PC-3 (cell line): Measurements from ENCODE around the gene RALY. TPM values are rescaled to one million over a fixed set of nuclear protein-coding genes. Genes with fewer than 3 reads are reported as not detected.

Experiments used
- ATAC-seq: fragments of 200-7000 bp; cut with Tn5 transposase; 2 replicates; pipeline ENCODE4 v1.9.1; 2020; ENCODE audit warnings: mild to moderate bottlenecking, moderate library complexity
- BruUV-seq: library from RNA; stranded (reverse); fragments of 400-500 nt; replicated peaks from 2 replicates; lab custom pipeline; 2021; lab: Mats Ljungman, UMichigan
- CTCF ChIA-PET: fragments of 300-600 bp; sonication (Branson Sonifier 250); formaldehyde crosslinking; loops from one replicate; lab custom pipeline; 2022; ENCODE audit warnings: antibody characterized with exemption; lab: Charles Lee
- POLR2A ChIA-PET: fragments of 300-600 bp; sonication (Branson Sonifier 250); formaldehyde crosslinking; loops from one replicate; lab custom pipeline; 2022; ENCODE audit warnings: antibody characterized with exemption; ENCODE audit not compliant: unreplicated experiment; lab: Charles Lee
- DNase-seq: peaks from one replicate; pipeline ENCODE4 v3.0.0-alpha.2; 2015
- H2AFZ ChIP-seq: fragments of 300-600 bp; sonication (generic); 2 replicates; pipeline ENCODE4 v1.6.0; 2016; ENCODE audit warnings: antibody characterized with exemption, low read length
- H3F3A ChIP-seq: fragments of 300-600 bp; sonication (generic); one replicate; pipeline ENCODE4 v1.6.0; 2017; ENCODE audit warnings: antibody characterized with exemption, low read length, control low read depth, mild to moderate bottlenecking; ENCODE audit not compliant: unreplicated experiment
- H3K27ac ChIP-seq: fragments of 300-600 bp; sonication (generic); 2 replicates; pipeline ENCODE4 v1.5.1; 2016; ENCODE audit warnings: mild to moderate bottlenecking, low read length
- H3K27me3 ChIP-seq: fragments of 300-600 bp; sonication (generic); 2 replicates; pipeline ENCODE4 v1.6.1; 2016; ENCODE audit warnings: low read length, mixed read lengths
- H3K36me3 ChIP-seq: fragments of 300-600 bp; sonication (generic); 2 replicates; pipeline ENCODE4 v1.6.1; 2016; ENCODE audit warnings: low read depth, mixed run types, low read length, mixed read lengths
- H3K4me1 ChIP-seq: fragments of 300-600 bp; sonication (generic); 2 replicates; pipeline ENCODE4 v1.5.1; 2016; ENCODE audit warnings: low read length; ENCODE audit not compliant: insufficient read depth
- H3K4me2 ChIP-seq: fragments of 300-600 bp; sonication (generic); 2 replicates; pipeline ENCODE4 v1.6.0; 2016; ENCODE audit warnings: low read length
- H3K4me3 ChIP-seq: fragments of 300-600 bp; sonication (generic); 2 replicates; pipeline ENCODE4 v1.5.1; 2016; ENCODE audit warnings: mild to moderate bottlenecking, low read length, mixed read lengths
- H3K79me2 ChIP-seq: fragments of 300-600 bp; sonication (generic); 2 replicates; pipeline ENCODE4 v1.6.1; 2017; ENCODE audit warnings: low read length, mixed read lengths
- H3K9ac ChIP-seq: fragments of 300-600 bp; sonication (generic); 2 replicates; pipeline ENCODE4 v1.6.0; 2016; ENCODE audit warnings: mild to moderate bottlenecking, low read length
- H3K9me2 ChIP-seq: fragments of 300-600 bp; sonication (generic); replicated peaks from 2 replicates; pipeline ENCODE4 v1.6.1; 2016; ENCODE audit warnings: mixed run types, low read length, mixed read lengths
- H3K9me3 ChIP-seq: fragments of 300-600 bp; sonication (generic); 2 replicates; pipeline ENCODE4 v1.6.1; 2016; ENCODE audit warnings: low read length, mixed read lengths
- H4K20me1 ChIP-seq: fragments of 300-600 bp; sonication (generic); 2 replicates; pipeline ENCODE4 v1.6.1; 2016; ENCODE audit warnings: low read length, mixed read lengths
- CTCF ChIP-seq: fragments of 300-600 bp; sonication (generic); conservative IDR thresholded peaks from 2 replicates; pipeline ENCODE4 v1.5.1; 2017; ENCODE audit warnings: antibody characterized with exemption, low read depth, mild to moderate bottlenecking, low read length
- EZH2 ChIP-seq: fragments of 300-600 bp; sonication (generic); IDR thresholded peaks from one replicate; pipeline ENCODE4 v1.6.1; 2017; ENCODE audit warnings: antibody characterized with exemption, mild to moderate bottlenecking, low read length; ENCODE audit not compliant: unreplicated experiment
- EZH2phosphoT487 ChIP-seq: fragments of 300-600 bp; sonication (generic); IDR thresholded peaks from 2 replicates; pipeline ENCODE4 v1.6.1; 2018; ENCODE audit warnings: mild to moderate bottlenecking, antibody characterized with exemption, low read length, borderline replicate concordance
- intact Hi-C: fragments of 100-400 bp; cut with micrococcal nuclease; formaldehyde crosslinking; loops from 2 replicates; pipeline ENCODE4 v1.9.0; 2023
- total RNA-seq: library from RNA; depleted of rRNA; stranded (reverse); fragments of >200 nt; gene quantifications from 2 replicates; pipeline ENCODE4 v1.2.3, GENCODE V29; 2014

Gene RALY
- total RNA-seq, 1 experiment from 2014 or later, result 160 TPM

- no peaks in the 10 kb centered on the region for H3K27me3 ChIP-seq
- H3K27ac ChIP-seq, result no peak overlapping the region
- H2AFZ ChIP-seq, result no peak overlapping the region
- H3K4me1 ChIP-seq, result peaks cover 20% of the 10 kb centered on the region
- H3K4me3 ChIP-seq, result peak overlapping the region; percentile 95; the same call in 1 of the 2 replicates
- no peaks in the 10 kb centered on the region for H3K9me2 ChIP-seq
- TF ChIP-seq EZH2, result no peak
- no peak for TF ChIP-seq CTCF
- TF ChIP-seq EZH2phosphoT487, result no peak
- DNase-seq (no peak), ATAC-seq (no peak)
- H3K4me2 ChIP-seq, result peak overlapping the region; percentile 84
- H4K20me1 ChIP-seq, result peaks cover 21% of the 10 kb centered on the region
- H3K9me3 ChIP-seq, result no peaks in the 10 kb centered on the region
- CTCF ChIA-PET, result no interaction called here
- no TSS peak for BruUV-seq
- POLR2A ChIA-PET, result no interaction called here
- intact Hi-C loops, result loop anchor here (10.0 kb wide), 1 partner anchor 177 kb away; the partner anchor contains the start of gene CHMP4B
- no peak overlapping the region for H3K9ac ChIP-seq
- H3F3A ChIP-seq, result no peaks in the 10 kb centered on the region
- peaks cover 39% of the 10 kb centered on the region for H3K79me2 ChIP-seq
- no peaks in the 10 kb centered on the region for H3K36me3 ChIP-seq
These were observed 2.2 kb upstream of the RALY start for GRCh38 chr20:33991502-33991901.

- H3K9ac ChIP-seq, result peak overlapping the region; percentile 83
- peaks cover 20% of the 10 kb centered on the region for H3K4me1 ChIP-seq
- intact Hi-C loops, result loop anchor here (10.0 kb wide), 1 partner anchor 178 kb away; the partner anchor contains the start of gene CHMP4B
- peaks cover 29% of the 10 kb centered on the region for H4K20me1 ChIP-seq
- H3K4me2 ChIP-seq, result peak overlapping the region; percentile 84
- peak overlapping the region; percentile 71 for H2AFZ ChIP-seq
- TF ChIP-seq CTCF (no peak), EZH2 (no peak), EZH2phosphoT487 (no peak)
- H3K27ac ChIP-seq, result peak overlapping the region; percentile 50
- H3K36me3 ChIP-seq, result no peaks in the 10 kb centered on the region
- H3F3A ChIP-seq, result no peaks in the 10 kb centered on the region
- TSS peak; percentile 86 for BruUV-seq
- H3K9me2 ChIP-seq, result no peaks in the 10 kb centered on the region
- no peaks in the 10 kb centered on the region for H3K9me3 ChIP-seq
- no peaks in the 10 kb centered on the region for H3K27me3 ChIP-seq
- H3K79me2 ChIP-seq, result peaks cover 48% of the 10 kb centered on the region
- ChIA-PET CTCF (interaction anchor here (0.5 to 1.3 kb wide), 2 partner anchors 29 to 214 kb away, joined by 3 read pairs; no protein-coding TSS in a partner anchor), POLR2A (interaction anchor here (0.6 to 0.8 kb wide), 4 partner anchors 14 to 1960 kb away, joined by 3 to 30 read pairs (median 3); no protein-coding TSS in a partner anchor)
- H3K4me3 ChIP-seq, result peak overlapping the region; percentile 95
- ATAC-seq, result peak; percentile 1
- DNase-seq, result no peak
These were observed 1.4 kb upstream of the RALY start for GRCh38 chr20:33992145-33992922.
